K562 (cell line): ENCODE measurements around the gene RACK1. TPM values are rescaled to one million over a fixed set of nuclear protein-coding genes. Genes with fewer than 3 reads are reported as not detected.

Experiments used
- ARID4B ChIP-seq: sonication (generic); formaldehyde crosslinking; IDR thresholded peaks from 2 replicates; pipeline ENCODE4 v1.8.0; 2022; ENCODE audit warnings: mild to moderate bottlenecking, missing genetic modification reagents
- ETV5 ChIP-seq: sonication (generic); formaldehyde crosslinking; IDR thresholded peaks from 2 replicates; pipeline ENCODE4 v1.4.0; 2020; ENCODE audit warnings: low read depth, mild to moderate bottlenecking, missing genetic modification reagents
- HDAC1 ChIP-seq, 2 experiments: fragments of 450-650 bp; IDR thresholded peaks; 2 replicates each; pipeline ENCODE4 v1.6.1; 2016 to 2017; ENCODE audit warnings: inconsistent platforms in 1 of 2, mild to moderate bottlenecking in 1 of 2, moderate library complexity in 1 of 2
- HMG20B ChIP-seq: fragments of 250-450 bp; sonication (Bioruptor Pico); IDR thresholded peaks from 2 replicates; pipeline ENCODE4 v1.5.0; 2021; ENCODE audit warnings: mild to moderate bottlenecking
- HMGN3 ChIP-seq: IDR thresholded peaks from 2 replicates; pipeline ENCODE4 v1.6.1; 2011; ENCODE audit warnings: borderline replicate concordance, low read depth, mild to moderate bottlenecking, mixed read lengths, low read length; ENCODE audit not compliant: insufficient read length; ENCODE audit errors: extremely low read depth
- MEF2D ChIP-seq: conservative IDR thresholded peaks from 2 replicates; pipeline ENCODE4 v1.6.1; 2016; ENCODE audit warnings: low read depth, missing genetic modification characterization, missing compliant biosample characterization
- NR4A1 ChIP-seq, 2 experiments: fragments of 250-450 bp in 1 of 2; fragments of 450-650 bp in 1 of 2; sonication (Bioruptor Pico) in 1 of 2; IDR thresholded peaks; 2 replicates each; pipeline versions ENCODE4 v1.4.0 to v1.6.1; 2016 to 2020; ENCODE audit warnings: mild to moderate bottlenecking in 2 of 2, missing compliant biosample characterization in 1 of 2, missing genetic modification characterization in 1 of 2, moderate library complexity in 1 of 2
- POLR2A ChIP-seq: fragments of 450-650 bp; conservative IDR thresholded peaks from 2 replicates; pipeline ENCODE4 v1.6.1; 2016
- SIN3A ChIP-seq, 2 experiments: fragments of 150-350 bp in 1 of 2; IDR thresholded peaks; 2 replicates each; pipeline ENCODE4 v1.6.1; 2011 to 2016; ENCODE audit warnings: borderline replicate concordance in 2 of 2, low read depth in 2 of 2, low read length in 2 of 2, mild to moderate bottlenecking in 2 of 2, moderate library complexity in 2 of 2; ENCODE audit not compliant: control insufficient read depth in 1 of 2
- SMC3 ChIP-seq: conservative IDR thresholded peaks from 2 replicates; pipeline ENCODE4 v1.6.1; 2011; ENCODE audit warnings: low read depth, low read length, improper control_type of control experiment; ENCODE audit not compliant: insufficient read depth
- ZNF24 ChIP-seq: fragments of 450-650 bp; IDR thresholded peaks from 2 replicates; pipeline ENCODE4 v1.6.1; 2016
- ZNF395 ChIP-seq: fragments of 200-800 bp; sonication (Bioruptor generic); IDR thresholded peaks from 2 replicates; pipeline ENCODE4 v1.6.1; 2017; ENCODE audit warnings: missing genetic modification characterization, missing compliant biosample characterization
- ZSCAN29 ChIP-seq: fragments of 450-650 bp; IDR thresholded peaks from 2 replicates; pipeline ENCODE4 v1.6.1; 2017
- polyA plus RNA-seq, 8 experiments: library from polyadenylated mRNA; depleted of rRNA in 4 of 8; stranded (reverse) in 5 of 8; unstranded in 3 of 8; fragments of >200 nt; fragmentation: Nextera tagmentation in 2 of 8; fragmentation: Illumina TruSeq in 1 of 8; extraction: Ambion mirVana in 2 of 8; extraction: Trizol in 1 of 8; gene quantifications; 2 replicates each; pipeline versions ENCODE4 v1.2.1 to v1.2.3, GENCODE V29; 2011 to 2014; ENCODE audit warnings: inconsistent platforms in 1 of 8, missing spikeins in 1 of 8
- total RNA-seq, 7 experiments: library from RNA; depleted of rRNA in 6 of 7; stranded (reverse); fragments of >200 nt in 6 of 7; fragmentation: Illumina TruSeq in 2 of 7; extraction: Trizol in 2 of 7; gene quantifications; 2 replicates each; pipeline versions ENCODE4 v1.2.1 to v1.2.3, GENCODE V29; 2011 to 2021; ENCODE audit warnings: low replicate concordance in 1 of 7
- TF ChIP-seq, protein P1 (sequence below): IDR thresholded peaks from 3 replicates; pipeline ENCODE4 v1.6.1; 2011; ENCODE audit warnings: borderline replicate concordance, mild to moderate bottlenecking, moderate library complexity; ENCODE audit not compliant: insufficient read length; ENCODE audit errors: extremely low read depth
- TF ChIP-seq, protein P2 (sequence below): fragments of 450-650 bp; formaldehyde crosslinking; IDR thresholded peaks from 2 replicates; pipeline ENCODE4 v1.4.0; 2020; ENCODE audit warnings: mild to moderate bottlenecking, moderate library complexity

RACK1 gene
- total and polyA plus RNA-seq, 9 of the 15 experiments (the other 6 are each of a cell fraction or from before 2014, with no cell fraction given), result 2,303 to 5,311 (median 3,833) TPM

GRCh38 chr5:181221792-181222629 is 21.7 kb downstream of the RACK1 start (continued):
- TF ChIP-seq ARID4B (peak; percentile 65; the same call in 1 of the 2 replicates), SIN3A (IDR thresholded peaks at IDR 0.05; ENCODE audit: borderline replicate concordance in 2 of 2, control insufficient read depth in 1 of 2, low read depth in 2 of 2, low read length in 2 of 2) (peak in 1 of 2 experiments; percentile 41; a peak in 2 of 4 replicates), HMG20B (CRISPR knock-in tag) (no peak), MEF2D (tag) (0 out of 2 replicates have a peak, but pooled peaks have one; percentile 61), ZSCAN29 (peak; percentile 96), SMC3 (peak; percentile 2; the same call in 1 of the 2 replicates), ZNF24 (peak; percentile 96; the same call in 1 of the 2 replicates), HDAC1 (IDR thresholded peaks at IDR 0.05) (peak; percentile 58 to 85; a peak in 3 of 4 replicates), POLR2A (peak; percentile 51), ZNF395 (CRISPR knock-in tag) (peak; percentile 65; the same call in 1 of the 2 replicates), ETV5 (CRISPR knock-in tag) (peak; percentile 57; the same call in 1 of the 2 replicates), HMGN3 (no peak), NR4A1 (CRISPR knock-in tag; IDR thresholded peaks at IDR 0.05) (0 out of 2 replicates have a peak, but pooled peaks have one; percentile 27), NR4A1 (tag; IDR thresholded peaks at IDR 0.05) (peak; percentile 21; the same call in 1 of the 2 replicates)
- TF ChIP-seq, protein P1, sequence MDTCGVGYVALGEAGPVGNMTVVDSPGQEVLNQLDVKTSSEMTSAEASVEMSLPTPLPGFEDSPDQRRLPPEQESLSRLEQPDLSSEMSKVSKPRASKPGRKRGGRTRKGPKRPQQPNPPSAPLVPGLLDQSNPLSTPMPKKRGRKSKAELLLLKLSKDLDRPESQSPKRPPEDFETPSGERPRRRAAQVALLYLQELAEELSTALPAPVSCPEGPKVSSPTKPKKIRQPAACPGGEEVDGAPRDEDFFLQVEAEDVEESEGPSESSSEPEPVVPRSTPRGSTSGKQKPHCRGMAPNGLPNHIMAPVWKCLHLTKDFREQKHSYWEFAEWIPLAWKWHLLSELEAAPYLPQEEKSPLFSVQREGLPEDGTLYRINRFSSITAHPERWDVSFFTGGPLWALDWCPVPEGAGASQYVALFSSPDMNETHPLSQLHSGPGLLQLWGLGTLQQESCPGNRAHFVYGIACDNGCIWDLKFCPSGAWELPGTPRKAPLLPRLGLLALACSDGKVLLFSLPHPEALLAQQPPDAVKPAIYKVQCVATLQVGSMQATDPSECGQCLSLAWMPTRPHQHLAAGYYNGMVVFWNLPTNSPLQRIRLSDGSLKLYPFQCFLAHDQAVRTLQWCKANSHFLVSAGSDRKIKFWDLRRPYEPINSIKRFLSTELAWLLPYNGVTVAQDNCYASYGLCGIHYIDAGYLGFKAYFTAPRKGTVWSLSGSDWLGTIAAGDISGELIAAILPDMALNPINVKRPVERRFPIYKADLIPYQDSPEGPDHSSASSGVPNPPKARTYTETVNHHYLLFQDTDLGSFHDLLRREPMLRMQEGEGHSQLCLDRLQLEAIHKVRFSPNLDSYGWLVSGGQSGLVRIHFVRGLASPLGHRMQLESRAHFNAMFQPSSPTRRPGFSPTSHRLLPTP, result peak; percentile 89
- TF ChIP-seq, protein P2, sequence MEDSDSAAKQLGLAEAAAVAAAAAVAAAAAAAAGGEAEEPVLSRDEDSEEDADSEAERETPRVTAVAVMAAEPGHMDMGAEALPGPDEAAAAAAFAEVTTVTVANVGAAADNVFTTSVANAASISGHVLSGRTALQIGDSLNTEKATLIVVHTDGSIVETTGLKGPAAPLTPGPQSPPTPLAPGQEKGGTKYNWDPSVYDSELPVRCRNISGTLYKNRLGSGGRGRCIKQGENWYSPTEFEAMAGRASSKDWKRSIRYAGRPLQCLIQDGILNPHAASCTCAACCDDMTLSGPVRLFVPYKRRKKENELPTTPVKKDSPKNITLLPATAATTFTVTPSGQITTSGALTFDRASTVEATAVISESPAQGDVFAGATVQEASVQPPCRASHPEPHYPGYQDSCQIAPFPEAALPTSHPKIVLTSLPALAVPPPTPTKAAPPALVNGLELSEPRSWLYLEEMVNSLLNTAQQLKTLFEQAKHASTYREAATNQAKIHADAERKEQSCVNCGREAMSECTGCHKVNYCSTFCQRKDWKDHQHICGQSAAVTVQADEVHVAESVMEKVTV, result 0 out of 2 replicates have a peak, but pooled peaks have one; percentile 11
